GM21723 (cell line): ENCODE data around the gene REEP2.
"Not testable (repeated sequence)": the region's sequence is repeated elsewhere in the genome, so short reads cannot be mapped to it uniquely, and the experiment has no call there.

ENCODE experiments used
- ATAC-seq: cut with Tn5 transposase; IDR thresholded peaks from one replicate; pipeline ENCODE4 v1.9.1; 2021; ENCODE audit warnings: mild to moderate bottlenecking, moderate library complexity; ENCODE audit not compliant: unreplicated experiment

REEP2 gene

DNA sequence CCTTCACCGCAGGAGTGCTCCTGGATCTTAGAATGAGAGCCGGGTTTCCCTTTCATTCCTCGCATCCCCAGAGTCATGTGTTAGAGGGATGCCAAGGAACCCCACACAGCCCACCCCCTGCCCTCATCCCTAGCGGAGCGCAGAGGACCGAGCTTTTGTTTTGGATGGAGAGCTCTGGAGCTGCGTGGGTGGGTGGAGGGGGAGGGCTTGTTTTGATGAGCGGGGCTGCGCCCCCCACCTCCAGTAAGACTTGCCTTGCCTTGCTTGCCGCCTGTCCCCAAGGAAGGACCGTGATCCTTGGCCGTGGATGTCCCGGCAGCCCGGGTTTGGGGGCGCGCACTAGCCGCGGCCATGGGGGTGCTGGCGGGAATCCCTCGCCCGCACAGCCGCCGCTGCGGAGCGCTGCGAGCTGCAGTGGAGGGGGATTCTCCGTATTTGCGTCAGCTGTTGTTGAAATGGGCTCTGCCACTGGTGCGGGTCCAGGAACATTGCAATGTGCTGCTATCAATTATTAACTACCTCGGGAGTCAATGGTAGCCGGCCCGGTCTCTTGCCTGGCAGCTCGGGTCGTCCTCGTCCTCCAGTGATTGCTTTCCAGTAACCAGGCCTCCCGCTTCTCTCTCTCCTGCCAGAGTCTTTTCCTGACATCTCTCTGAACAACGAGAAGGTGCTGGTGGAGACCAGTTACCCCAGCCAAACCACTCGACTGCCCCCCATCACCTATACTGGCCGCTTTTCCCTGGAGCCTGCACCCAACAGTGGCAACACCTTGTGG is 27.5 kb downstream of the REEP2 start:
- no peak for ATAC-seq

DNA sequence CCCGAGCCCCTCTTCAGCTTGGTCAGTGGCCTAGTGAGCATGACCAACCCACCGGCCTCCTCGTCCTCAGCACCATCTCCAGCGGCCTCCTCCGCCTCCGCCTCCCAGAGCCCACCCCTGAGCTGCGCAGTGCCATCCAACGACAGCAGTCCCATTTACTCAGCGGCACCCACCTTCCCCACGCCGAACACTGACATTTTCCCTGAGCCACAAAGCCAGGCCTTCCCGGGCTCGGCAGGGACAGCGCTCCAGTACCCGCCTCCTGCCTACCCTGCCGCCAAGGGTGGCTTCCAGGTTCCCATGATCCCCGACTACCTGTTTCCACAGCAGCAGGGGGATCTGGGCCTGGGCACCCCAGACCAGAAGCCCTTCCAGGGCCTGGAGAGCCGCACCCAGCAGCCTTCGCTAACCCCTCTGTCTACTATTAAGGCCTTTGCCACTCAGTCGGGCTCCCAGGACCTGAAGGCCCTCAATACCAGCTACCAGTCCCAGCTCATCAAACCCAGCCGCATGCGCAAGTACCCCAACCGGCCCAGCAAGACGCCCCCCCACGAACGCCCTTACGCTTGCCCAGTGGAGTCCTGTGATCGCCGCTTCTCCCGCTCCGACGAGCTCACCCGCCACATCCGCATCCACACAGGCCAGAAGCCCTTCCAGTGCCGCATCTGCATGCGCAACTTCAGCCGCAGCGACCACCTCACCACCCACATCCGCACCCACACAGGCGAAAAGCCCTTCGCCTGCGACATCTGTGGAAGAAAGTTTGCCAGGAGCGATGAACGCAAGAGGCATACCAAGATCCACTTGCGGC is 28.2 kb downstream of the REEP2 start:
- ATAC-seq: no peak

DNA sequence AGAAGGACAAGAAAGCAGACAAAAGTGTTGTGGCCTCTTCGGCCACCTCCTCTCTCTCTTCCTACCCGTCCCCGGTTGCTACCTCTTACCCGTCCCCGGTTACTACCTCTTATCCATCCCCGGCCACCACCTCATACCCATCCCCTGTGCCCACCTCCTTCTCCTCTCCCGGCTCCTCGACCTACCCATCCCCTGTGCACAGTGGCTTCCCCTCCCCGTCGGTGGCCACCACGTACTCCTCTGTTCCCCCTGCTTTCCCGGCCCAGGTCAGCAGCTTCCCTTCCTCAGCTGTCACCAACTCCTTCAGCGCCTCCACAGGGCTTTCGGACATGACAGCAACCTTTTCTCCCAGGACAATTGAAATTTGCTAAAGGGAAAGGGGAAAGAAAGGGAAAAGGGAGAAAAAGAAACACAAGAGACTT is 28.9 kb downstream of the REEP2 start:
- no peak for ATAC-seq

DNA sequence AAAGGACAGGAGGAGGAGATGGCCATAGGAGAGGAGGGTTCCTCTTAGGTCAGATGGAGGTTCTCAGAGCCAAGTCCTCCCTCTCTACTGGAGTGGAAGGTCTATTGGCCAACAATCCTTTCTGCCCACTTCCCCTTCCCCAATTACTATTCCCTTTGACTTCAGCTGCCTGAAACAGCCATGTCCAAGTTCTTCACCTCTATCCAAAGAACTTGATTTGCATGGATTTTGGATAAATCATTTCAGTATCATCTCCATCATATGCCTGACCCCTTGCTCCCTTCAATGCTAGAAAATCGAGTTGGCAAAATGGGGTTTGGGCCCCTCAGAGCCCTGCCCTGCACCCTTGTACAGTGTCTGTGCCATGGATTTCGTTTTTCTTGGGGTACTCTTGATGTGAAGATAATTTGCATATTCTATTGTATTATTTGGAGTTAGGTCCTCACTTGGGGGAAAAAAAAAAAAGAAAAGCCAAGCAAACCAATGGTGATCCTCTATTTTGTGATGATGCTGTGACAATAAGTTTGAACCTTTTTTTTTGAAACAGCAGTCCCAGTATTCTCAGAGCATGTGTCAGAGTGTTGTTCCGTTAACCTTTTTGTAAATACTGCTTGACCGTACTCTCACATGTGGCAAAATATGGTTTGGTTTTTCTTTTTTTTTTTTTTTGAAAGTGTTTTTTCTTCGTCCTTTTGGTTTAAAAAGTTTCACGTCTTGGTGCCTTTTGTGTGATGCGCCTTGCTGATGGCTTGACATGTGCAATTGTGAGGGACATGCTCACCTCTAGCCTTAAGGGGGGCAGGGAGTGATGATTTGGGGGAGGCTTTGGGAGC is 29.5 kb downstream of the REEP2 start:
- no peak for ATAC-seq

DNA sequence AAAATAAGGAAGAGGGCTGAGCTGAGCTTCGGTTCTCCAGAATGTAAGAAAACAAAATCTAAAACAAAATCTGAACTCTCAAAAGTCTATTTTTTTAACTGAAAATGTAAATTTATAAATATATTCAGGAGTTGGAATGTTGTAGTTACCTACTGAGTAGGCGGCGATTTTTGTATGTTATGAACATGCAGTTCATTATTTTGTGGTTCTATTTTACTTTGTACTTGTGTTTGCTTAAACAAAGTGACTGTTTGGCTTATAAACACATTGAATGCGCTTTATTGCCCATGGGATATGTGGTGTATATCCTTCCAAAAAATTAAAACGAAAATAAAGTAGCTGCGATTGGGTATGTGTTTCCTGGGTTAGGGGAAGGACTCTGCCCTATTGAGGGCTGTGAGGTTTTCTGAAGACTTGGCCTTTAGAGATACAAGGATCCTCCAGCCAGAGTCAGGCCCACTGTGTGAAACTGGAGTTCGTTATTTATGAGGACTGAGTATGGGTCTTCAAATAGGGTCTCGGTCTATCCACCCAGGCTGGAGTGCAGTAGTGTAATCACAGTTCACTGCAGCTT is 30.2 kb downstream of the REEP2 start:
- no peak for ATAC-seq

DNA sequence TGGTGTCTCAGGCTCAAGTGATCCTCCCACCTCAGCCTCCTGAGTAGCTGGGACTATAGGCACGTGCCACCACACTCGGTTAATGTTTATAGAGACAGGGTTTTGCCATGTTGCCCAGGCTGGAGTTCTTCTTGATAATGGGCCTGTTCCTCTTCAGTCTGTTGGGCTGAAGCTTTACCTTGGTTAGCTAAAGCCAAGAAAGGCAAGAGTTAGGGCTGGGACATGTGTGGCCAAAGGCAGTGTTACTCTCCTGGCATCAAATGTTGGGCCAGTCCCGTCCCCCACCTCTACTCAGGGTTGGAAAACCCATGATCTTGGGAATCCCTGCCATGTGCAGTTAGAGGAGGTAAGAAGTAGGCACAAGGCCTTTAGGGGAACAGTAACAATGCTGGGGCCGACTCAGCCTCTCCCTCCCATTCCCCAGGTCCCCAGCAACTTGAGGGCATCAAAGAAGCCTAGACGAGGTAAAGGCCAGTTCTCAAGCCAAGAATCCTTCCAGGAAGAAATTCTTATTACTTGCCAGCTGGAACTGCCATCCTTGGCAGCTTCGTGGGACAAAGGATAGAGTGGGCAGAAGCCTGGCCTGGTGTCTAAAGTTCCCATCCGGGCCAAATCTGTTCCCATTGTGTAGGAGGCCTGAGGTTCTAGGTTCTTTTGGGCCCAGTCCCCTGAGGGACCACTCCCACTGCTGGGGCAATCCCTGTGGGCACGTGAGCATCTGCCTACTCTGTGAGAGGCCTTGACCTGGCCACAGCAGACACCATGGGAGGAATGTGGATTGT is 30.9 kb downstream of the REEP2 start:
- no peak for ATAC-seq

DNA sequence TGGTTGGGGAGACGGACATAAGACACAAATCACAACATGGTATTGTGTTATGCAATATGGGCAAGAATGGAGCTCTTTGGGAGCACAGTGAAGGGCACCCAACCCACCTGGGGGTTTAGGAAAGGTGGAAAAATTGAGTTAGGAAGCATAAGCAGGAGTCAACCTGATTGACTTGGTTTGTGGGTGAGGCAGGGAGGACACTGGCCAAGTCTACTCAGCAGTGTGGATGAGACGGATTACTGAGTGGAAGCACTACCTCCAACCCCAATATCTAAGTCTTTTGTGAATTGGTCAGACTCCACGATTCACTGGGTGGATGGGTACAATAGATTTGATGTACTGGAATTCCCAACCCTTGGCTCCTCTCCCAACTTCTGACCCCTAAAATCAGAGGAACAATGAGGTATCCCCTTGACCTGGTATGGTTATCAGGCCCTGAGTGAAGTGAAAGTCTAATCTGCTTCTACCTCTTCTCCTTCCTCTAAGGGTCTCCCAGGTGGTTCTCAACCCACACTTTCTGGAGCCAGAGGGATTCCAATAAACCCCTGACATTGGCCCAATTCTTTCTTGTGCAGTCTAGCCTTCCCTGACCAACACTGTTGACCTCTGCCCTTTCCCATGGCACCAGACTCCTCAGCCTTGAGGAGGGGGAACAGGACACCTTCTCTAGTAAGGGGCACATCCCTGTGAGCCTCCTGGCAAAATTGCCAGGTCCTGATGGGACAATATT is 31.6 kb downstream of the REEP2 start:
- no peak for ATAC-seq

DNA sequence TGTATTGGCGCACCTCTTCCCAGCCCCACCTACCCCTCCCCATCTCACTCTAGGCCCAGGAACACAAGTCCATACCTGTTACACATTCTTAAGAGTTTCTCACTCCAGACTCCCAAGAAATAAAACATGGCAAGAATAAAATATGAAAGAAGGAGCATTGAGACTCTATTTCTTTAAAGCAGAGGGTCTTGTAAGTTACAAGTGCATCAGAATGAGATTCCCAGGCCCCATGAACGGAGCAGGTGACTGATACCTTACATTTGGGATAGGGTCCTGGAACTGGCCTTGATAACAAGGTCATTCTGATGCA is 32.1 kb downstream of the REEP2 start:
- no peak for ATAC-seq

DNA sequence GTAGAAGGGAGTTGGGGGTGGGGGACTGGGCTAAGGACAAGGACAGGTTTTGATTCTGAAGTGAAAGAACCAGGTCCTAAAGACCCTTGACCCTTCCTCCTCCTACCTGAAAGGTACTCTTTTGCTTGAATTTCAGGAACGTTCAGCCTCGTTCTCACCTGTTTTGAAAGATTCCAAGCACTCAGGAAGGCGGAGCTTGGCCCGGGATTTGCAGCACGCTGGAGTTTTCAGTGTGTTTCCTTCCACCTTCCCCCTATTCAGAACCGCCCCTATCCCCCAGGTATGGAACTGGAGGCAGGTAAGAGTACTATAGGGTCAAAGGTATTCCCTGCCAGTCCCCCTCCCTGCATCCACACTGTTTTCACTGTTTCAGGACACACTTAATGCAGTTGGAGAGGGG is 33.5 kb downstream of the REEP2 start:
- ATAC-seq: no peak

DNA sequence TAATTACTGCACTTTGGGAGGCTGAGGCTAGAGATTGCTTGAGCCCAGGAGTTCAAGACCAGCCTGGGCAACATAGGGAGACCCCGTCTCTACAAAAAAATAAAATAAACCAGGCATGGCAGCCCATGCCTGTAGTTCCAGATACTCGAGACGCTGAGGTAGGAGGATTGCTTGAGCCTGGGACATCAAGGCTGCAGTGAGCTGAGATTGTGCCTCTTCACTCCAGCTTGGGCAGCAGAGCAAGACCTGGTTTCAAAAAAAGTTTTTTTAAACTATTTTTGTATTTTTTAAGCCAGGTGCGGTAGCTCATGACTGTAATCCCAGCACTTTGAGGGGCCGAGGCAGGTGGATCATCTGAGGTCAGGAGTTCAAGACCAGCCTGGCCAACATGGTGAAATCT is 34.3 kb downstream of the REEP2 start:
- ATAC-seq: not testable (repeated sequence)

DNA sequence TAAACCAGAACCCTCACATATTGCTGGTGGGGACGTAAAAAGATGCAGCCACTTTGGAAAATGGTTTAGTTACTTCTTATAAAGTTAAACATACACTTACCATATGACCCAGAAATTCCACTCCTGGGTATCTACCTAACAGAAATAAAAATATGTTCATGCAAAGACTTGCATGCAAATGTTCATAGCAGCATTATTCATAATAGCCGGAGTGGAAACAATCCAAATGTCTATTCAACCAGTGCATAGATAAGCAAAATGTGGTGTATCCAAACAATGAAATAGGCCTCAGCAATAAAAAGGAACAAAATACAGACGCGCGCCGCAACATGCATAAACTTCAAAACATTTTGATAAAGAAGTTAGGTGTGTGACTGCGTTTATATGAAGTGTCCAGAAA is 38.1 kb downstream of the REEP2 start:
- ATAC-seq: no peak

DNA sequence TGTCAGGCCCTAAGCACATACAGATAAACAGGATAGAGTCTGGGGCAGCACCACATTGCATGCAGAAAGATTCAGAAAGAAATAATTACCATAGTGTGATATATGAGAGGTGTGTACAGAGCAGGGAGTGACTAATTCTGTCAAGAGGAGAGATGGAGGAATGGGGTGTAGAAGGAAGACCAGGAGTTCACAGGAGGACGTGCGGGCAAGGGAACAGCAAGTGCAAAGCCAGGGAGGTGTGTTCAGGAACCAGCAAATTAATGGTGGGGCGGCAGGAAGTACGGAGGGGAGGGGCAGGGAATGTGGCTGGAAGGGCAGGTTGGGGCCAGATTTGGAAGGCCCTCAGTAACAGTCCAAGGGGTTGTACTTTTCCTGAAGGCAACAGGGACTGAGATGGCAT is 43.8 kb downstream of the REEP2 start:
- ATAC-seq: no peak

DNA sequence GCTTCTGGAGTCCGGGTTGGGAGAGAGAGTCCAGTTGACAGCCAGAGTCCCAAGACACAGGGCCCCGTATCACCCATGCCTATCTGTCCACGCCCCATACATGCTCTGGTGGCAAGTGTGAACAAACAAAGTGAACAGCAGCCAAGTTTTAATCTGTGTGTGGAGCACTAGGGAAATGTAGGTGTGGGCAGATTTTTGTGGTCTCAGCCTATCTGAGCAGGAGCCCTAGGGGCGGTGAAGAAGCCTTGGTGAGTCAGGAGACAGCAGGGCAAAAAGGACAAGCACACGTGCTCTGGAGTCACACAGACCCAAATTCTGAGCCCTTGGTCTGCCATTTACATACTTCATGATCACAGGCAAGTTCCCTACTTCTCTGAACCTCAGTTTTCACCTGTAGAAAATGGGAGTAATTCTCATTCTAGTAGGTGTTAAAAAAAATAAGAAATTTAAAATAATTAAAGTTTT is 49.7 kb downstream of the REEP2 start:
- ATAC-seq: no peak

DNA sequence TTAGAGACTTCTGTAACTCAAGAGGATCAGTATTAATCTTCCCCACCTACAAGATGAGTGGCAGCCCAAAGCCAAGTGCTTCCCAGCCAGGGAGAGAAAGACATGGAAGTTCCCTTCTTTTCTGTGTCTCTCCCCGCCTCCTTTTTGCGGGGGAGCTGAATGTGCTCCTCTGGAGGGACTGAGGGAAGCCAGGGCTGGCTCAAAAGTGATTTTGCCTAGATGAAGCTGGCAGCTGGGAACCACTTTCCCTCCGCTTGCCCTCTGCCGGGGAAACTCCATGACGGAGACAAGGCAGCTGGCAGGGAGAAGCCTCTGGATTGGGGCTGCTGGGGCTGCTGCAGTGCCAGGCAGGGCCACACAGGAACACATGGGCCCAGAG is 50.8 kb downstream of the REEP2 start:
- no peak for ATAC-seq

DNA sequence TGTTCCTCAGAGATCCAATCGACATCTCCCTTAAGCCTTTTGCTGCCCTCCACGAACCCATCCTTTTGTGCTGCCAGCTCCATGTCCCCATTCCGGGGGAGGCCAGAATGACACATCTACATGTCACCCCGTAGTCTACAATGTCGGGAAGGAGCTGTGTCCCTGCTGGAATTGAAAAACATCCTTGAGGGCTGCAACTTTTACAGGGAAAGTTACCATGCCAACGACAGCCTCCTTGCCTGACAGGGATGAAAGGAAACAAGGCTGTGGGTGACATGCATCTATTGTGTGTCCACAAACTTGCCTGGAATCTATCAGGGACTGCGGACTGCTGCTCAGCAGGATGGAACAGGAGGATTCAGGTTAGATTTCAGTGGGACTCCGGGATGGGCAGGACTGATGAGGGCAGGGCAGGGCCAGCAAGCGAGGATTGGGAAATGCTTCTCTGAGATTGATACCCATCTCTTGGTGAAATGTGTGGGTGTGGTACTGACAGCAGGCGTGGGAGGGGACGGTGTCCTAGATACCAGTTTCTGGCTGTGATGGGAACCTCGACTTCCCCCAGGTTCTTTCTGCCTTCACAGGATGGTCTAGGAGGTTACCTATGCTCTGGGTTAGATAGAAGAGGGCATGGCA is 51.9 kb downstream of the REEP2 start:
- ATAC-seq: no peak

DNA sequence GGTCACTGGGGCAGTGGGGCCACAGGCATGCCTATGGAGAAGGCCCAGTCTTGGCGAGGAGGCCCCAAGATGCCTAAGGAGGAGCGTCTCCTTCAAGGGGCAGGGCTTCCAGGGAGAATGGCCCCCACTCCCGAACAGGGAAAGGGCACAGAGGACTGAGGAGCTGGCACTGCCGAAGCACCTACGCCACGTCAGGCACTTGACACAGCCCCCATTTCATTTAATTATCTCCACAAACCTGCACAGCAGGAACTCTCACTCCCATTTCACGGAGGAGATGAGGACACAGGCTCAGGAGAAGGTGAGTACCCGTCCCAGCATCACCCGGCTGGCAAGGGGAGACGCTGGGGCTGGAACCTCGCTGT is 52.4 kb downstream of the REEP2 start:
- no peak for ATAC-seq

DNA sequence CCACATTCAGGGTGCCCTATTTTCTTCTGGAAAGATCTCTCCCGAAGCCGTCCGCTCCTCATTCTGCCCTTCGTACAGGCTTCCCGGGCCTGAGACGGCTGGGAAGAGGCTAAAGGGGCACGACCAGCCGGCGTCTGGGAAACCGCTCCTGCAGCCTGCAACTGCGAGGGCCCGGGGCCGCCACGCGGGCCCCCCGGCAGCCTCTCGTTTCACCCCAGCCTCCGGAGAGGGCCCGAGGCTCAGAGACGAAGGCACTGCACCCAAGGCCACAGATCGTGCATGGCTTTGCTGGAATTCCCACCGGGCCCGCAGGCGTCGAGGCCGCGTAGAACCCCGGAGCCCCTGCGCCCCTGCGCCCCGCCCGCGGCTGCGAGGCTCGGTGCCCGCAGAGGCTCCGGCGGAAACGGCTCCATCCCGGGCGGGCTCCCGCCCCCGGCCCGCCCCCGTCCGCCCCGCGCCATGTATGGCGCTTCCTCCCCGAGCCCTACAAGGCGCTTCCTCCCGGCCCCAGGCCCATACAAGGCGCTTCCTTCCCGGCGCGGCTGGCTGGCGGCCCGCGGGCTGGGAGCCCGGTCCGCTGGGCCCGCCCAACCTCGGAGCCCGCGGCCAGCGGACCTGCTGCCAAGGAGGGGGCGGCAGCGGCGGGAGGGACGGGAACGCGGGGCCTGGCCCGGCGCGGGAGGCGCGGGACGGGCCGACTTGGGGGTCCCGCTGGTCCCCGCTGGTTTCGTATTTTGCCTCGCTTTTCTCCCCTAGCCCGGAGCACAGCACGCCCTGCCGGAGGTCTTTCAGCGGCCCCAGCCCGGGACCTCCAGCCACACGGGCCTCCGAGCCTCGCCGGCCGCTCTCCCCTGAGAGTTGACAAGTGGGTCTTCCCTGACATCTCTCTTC is 53.1 kb downstream of the REEP2 start:
- peak; percentile 98 for ATAC-seq

DNA sequence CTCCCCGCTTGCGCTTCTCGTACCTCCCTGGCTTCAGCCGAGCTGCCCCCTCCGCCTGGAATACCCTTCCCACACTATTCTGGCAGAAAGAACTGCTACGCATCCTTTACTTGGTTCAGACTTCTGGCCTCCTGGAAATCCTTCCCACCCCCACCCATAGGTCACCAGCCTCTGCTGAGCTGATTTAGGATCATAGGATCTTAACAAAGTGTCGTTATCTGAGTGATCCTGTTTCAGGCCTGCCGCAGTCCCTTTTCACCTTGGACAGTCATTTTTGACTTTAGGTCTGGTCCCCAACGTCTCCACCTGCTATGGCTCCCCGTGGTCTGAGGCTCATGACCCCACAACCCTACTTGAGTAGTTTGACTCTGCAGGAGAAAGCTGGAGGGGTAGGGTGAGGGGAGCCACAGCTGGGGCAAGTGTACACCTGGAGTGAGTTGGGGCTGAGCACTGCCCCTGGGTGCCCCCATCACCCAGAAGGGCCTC is 53.7 kb downstream of the REEP2 start:
- ATAC-seq: no peak
